Activated CD4-positive, CD25-positive, alpha-beta regulatory T cell treated with anti-CD3 and anti-CD28 coated beads, Interleukin-2, amount 50 U/mL, for 24 hours (primary cell): ENCODE data around the gene RYR3.

Experiments used
- ATAC-seq, 2 donors: fragments of 150-1000 bp; cut with Tn5 transposase; one replicate each; pipeline ENCODE4 v1.10.0; 2021; ENCODE audit warnings: mild to moderate bottlenecking in 1 of 2, moderate library complexity in 1 of 2

Gene RYR3

DNA sequence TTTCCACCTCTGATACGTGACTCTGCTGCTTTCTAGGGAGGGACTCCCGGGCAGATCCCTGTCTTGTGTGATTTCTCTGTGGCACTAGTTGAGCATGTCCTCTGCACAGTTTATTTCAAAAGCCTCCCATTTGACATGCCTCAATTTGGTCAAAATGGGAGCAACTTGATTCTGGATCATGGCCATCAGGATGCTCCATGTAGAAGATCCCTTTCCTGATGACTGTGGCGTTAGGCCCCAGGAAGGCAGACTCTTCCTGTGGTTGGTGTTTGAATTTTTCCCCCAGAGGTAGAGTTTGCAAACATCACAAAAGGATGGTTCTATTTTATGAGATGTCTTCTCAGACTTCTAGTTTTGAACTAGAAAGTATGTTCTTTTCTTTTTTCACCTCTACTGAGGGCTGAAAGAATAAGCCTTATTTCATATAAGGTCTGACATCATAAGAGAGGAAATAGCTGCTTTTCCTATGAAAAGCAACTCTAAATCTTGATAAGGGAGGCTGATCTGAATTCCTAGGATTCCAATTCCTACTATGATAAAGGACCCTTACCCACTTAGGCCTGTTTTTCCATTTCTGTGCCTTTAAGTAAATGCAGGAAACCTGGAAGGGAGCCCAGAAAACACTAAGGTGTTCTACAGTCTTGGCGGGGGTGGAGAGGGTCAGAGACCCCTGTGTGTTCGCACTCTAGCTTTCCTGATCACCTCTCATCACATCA is 413.7 kb downstream of the RYR3 start:
- no peak for ATAC-seq

DNA sequence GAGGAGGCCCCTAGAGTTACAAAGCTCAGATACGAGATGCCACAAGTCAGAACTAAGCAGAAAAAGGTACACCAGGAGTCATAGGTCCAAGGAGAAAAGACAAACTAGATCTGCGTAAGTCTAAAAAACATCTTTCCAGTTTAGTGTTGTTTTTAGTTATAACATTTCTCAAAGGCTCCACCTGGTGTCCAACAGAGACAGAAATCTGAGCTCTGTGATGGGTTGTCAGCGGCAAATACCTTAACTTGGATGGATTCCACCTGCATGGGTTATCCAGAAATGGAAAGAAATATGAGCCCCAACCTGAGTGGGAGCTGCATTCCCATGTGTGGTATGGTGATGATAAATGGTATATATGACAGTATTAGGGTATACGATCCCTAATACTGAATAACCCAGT is 418.9 kb downstream of the RYR3 start:
- no peak for ATAC-seq

GRCh38 chr15:33730815-33731214 is 420.0 kb downstream of the RYR3 start:
- ATAC-seq = no peak

- no peak for ATAC-seq
Measured at GRCh38 chr15:33735143-33735542, 424.4 kb downstream of the RYR3 start.

DNA sequence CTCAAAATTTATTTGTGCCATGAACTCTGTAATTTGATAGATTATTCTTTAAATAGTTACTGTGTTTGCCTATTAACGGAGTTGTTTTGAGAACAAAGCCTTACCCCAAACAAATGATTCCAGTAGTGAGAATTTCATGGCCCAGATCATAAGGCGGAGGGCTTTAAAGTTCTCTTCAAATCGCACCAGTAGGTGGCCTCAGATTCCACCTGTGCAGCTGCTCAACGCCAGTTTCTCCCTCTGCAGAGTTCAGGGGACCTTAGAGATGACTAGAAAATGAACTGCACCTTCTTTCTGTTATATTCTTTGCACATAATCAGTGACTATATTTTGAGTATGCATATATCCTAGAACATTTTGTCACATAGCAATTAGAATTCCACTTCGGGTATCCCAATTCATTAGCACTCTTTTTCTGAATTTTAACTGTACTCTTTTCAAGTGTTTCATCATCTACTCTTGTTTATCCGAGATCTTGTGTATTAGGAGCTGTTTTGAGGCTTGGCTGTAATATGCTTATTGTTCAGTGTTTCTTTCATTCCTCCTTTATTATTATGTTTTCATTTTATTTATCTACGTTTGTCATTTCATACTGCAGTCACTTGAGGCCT is 425.0 kb downstream of the RYR3 start:
- ATAC-seq = no peak

DNA sequence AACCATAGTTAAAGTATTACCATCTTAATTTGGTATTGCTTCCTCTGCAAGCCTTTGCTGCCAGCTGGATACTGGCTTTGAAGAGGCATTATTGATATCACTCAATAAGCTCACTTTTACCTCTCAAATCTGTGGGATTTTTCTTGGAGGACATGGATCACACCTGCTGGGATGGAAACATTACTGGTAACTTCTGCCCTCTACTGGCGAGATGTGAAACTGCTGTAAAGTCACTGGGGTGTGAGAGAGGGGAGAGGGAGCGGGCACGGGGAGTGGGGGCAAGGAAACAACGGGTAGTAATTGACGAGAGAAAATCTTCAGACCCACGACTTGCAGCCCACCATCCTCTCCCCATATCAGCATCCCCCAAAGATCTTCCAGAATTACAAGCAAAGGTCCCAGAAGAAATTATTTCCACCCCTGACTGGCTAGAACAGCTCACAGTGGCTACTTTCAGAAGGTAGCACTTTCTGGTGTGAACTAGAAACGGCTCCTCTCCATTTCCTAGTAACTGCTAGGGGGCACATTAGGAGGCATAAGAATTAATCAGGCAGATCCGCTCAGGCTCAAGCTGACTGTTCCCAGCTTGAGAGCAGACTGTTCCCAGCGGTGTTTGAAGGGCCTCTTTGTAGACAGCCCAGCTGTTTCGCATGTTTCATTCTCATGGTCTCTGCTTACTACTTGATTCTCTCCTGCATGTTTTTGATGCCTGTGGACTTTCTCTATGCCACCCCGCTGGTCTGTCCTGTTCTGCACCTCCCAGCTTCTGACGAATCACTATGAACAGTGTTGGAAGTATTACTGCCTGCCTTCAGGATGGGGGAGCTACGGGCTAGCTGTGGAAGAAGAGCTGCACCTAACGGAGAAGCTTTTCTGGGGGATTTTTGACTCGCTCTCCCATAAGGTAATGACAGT is 427.2 kb downstream of the RYR3 start:
- ATAC-seq = no peak

DNA sequence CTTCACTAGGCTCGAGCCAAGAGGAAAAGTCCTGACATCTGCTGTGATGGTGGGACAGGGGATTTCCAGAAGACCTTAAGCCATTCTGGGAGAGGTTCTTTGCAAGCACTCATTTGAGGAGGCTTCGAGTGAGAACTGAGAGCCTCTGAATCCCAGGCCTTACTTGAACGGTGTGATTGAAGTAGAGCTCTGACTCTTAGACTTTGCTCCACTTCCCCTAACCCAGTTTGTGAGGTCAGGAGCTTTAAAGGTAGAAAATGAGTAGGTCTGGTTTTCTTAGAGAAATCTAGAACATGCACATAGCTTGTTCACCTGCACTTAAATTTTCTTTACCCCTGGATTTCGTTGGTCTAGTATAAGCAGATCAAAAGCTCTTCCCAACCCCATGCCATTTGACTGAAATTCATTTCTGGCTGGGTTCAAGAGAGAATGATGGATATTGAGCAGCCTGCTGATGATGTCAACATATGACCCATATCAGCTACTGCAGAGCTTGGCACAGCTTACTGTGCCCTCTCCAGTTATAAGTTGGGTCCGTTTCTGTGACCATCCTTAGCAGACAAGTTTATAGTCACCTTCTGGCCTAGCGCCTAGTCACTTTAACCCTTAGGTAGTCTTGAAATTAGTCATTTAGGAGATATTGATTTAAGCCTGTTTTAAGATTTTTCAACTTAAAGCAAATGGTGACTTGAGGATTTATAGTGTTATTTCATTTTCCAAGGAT is 428.3 kb downstream of the RYR3 start:
- ATAC-seq = no peak

- ATAC-seq = no peak
Measured at GRCh38 chr15:33742306-33742705, 431.5 kb downstream of the RYR3 start.

GRCh38 chr15:33742800-33743199 is 432.0 kb downstream of the RYR3 start:
- ATAC-seq = no peak

DNA sequence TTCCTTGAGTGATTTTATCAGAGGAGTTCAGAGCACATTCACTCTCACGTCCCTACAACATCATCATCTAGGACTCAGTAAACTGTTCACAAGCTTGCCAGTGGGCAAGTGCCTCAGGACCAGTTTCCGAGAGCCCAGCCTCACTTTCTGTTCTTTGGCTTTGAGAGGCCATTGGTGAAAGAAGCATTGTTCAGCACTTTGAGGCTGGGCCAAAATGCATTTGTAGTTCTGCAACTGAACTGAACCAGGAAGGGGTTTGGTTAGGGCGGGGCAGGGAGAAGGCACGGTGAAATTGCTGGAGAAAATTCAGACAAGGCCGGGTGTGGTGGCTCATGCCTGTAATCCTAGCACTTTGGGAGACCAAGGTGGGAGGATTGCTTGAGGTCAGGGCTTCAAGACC is 435.4 kb downstream of the RYR3 start:
- no peak for ATAC-seq

- no peak for ATAC-seq
Measured at GRCh38 chr15:33753012-33753411, 442.2 kb downstream of the RYR3 start.

- no peak for ATAC-seq
Measured at GRCh38 chr15:33754242-33754641, 443.5 kb downstream of the RYR3 start.

DNA sequence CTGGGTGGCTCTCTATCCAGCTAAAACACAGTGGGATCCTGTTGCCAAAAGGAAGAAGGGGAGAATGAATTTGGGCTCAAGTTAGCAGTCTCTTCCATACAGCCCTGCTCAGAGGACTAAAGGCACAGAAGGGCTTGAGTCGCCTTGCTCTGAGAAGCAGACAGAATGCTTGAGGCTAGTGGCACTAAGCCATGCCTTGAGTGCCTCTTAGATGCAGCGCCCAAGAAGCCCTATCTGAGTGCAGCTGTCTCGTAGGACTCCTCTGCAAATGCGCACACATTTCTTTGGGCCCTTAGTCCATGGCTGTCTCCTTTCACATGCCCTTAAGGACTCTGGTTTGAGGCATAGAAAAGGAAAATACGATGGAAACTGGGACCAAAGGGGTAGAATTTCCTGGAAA is 446.2 kb downstream of the RYR3 start:
- ATAC-seq = no peak

DNA sequence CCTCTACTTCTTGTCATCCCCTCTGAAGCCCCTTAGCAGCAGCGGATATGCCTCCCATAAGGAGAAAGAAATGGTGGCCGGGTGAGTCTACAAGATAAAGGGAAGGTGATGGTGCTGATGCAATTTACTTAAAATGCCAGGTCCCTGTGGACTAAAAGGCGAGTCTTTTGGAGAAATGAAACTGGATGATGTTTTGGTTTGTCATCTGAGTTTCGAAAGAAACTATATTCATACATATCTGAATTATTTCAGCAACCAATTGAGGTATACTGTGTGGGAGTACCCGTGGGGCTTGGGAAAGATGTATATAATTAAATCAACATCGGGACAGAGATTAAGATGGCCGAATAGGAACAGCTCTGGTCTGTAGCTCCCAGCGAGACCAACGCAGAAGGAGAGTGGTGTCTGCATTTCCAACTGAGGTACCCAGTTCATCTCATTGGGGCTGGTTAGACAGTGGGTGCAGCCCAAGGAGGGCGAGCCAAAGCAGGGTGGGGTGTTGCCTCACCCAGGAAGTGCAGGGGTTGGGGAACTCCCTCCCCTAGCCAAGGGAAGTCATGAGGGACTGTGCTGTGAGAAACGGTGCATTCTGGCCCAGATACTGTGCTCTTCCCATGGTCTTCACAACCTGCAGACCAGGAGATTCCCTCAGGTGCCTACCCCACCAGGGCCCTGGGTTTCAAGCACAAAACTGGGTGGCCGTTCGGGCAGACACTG is 446.9 kb downstream of the RYR3 start:
- no peak for ATAC-seq

DNA sequence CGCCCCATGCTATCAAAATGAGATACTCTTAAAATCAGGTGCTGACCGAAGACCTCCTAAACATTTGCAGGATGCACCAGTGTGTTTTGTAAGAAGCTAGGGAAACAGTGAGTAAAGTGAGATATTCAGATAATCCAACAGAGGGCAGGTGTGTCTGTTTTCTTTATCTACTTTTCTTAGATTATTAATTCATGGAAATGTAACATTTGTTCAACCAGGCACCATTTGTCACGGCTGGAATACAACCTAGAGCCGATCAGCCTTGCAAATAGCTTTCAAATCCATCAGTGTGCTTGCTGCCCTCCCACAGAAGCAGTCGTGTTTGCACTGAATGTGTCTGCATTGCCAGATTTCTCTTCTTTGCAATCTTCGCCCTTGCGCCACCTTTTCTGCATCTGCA is 455.6 kb downstream of the RYR3 start:
- ATAC-seq = no peak

- ATAC-seq = no peak
Measured at GRCh38 chr15:33768670-33769190, 458.0 kb downstream of the RYR3 start.

DNA sequence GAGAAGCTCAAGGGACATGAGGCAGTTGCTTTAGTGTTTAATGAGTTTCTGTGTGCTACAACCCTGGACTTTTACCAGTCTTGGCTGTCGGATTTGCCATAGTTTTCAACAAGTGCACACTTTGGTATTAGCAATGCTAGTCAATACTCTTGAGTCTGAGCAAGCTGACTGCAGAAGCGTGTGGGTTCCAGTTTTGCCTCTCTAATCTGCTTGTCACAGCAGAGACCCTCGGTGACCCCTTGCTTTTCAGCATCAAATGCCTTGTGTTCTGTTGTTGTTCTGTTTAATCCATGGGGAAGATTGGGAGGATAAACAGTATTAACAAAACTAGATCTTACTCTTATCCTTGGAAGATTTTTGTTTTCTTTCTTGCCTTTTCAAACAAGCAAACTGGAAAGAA is 463.2 kb downstream of the RYR3 start:
- ATAC-seq = no peak

DNA sequence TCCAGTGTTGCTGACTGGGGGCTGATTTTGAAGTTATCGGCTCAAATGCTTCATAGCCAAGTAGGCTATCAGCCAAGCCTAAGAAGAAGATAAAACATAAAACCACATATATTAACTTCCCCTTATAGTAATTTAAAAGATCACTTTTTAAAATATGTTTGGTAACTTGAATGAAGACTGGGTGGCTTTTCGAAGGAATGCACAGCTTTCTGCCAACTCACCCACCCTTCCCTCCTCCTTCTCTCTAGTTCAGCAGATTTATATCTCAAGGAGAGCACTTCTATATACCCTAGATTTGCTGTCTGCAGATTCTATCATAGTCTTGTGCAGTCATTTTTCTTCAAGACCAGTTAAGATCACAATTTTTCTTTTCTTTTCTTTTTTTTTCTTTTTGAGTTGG is 468.1 kb downstream of the RYR3 start:
- no peak for ATAC-seq

GRCh38 chr15:33780011-33780768 is 469.4 kb downstream of the RYR3 start:
- no peak for ATAC-seq

GRCh38 chr15:33782966-33783365 is 472.2 kb downstream of the RYR3 start:
- no peak for ATAC-seq

- ATAC-seq = no peak
Measured at GRCh38 chr15:33785366-33785765, 474.6 kb downstream of the RYR3 start.
